Suprapubic skin (tissue), 4 donors: ENCODE measurements around the gene GGCT.

Source experiments
- EP300 ChIP-seq: sonication (generic); formaldehyde crosslinking; IDR thresholded peaks from one replicate; pipeline ENCODE4 v1.6.1; 2017; ENCODE audit warnings: antibody characterized with exemption
- POLR2A ChIP-seq, 2 donors: fragments of 450-650 bp; IDR thresholded peaks; one replicate each; pipeline ENCODE4 v1.6.1; 2017; ENCODE audit warnings: antibody characterized with exemption in 2 of 2, mild to moderate bottlenecking in 2 of 2, moderate library complexity in 2 of 2
- POLR2AphosphoS5 ChIP-seq, 3 donors: sonication (generic); formaldehyde crosslinking; IDR thresholded peaks; one replicate each; pipeline ENCODE4 v1.6.1; 2017; ENCODE audit warnings: antibody characterized with exemption in 3 of 3
- TF ChIP-seq, protein P1 (sequence below), 2 donors: fragments of 200-600 bp in 1 of 2; fragments of 450-650 bp in 1 of 2; sonication (generic) in 1 of 2; IDR thresholded peaks; one replicate each; pipeline ENCODE4 v1.5.1; 2016 to 2019; ENCODE audit warnings: antibody characterized with exemption in 2 of 2, mild to moderate bottlenecking in 1 of 2, moderate library complexity in 1 of 2

DNA sequence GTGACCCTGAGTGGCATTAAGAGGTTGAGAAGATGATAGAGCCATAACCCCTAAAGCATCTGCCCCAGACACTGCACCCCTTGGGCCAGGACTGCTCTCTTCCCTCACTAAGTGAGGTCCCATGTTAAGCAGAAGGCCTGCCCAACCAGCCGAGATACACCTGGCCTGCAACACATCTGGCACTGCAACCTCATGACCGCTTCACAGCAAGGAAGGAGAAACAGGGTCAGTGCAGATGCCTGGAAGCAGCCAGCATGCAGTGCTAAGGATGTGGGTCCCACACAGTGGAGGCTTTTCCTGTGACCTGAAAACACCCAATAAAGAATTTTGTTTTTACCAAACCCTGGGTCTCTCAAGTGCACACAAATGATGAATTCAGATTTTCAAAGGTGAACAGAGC, 33.4 kb downstream of the GGCT start:
- TF ChIP-seq POLR2AphosphoS5 (IDR thresholded peaks at IDR 0.05) (no peak), POLR2A (IDR thresholded peaks at IDR 0.05) (no peak), EP300 (no peak)
- TF ChIP-seq, protein P1, sequence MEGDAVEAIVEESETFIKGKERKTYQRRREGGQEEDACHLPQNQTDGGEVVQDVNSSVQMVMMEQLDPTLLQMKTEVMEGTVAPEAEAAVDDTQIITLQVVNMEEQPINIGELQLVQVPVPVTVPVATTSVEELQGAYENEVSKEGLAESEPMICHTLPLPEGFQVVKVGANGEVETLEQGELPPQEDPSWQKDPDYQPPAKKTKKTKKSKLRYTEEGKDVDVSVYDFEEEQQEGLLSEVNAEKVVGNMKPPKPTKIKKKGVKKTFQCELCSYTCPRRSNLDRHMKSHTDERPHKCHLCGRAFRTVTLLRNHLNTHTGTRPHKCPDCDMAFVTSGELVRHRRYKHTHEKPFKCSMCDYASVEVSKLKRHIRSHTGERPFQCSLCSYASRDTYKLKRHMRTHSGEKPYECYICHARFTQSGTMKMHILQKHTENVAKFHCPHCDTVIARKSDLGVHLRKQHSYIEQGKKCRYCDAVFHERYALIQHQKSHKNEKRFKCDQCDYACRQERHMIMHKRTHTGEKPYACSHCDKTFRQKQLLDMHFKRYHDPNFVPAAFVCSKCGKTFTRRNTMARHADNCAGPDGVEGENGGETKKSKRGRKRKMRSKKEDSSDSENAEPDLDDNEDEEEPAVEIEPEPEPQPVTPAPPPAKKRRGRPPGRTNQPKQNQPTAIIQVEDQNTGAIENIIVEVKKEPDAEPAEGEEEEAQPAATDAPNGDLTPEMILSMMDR (IDR thresholded peaks at IDR 0.05): no peak
